Parathyroid adenoma (tissue), 2 donors: ENCODE results near the gene TP53BP1.

Experiments used
- H2AFZ ChIP-seq: fragments of 300-600 bp; sonication (generic); one replicate; pipeline ENCODE4 v1.7.0; 2017; ENCODE audit warnings: antibody characterized with exemption, mild to moderate bottlenecking
- H3K27ac ChIP-seq: fragments of 300-600 bp; sonication (generic); one replicate; pipeline ENCODE4 v1.7.0; 2017
- H3K27me3 ChIP-seq: fragments of 300-600 bp; sonication (generic); one replicate; pipeline ENCODE4 v1.7.0; 2017; ENCODE audit warnings: low read length; ENCODE audit not compliant: control insufficient read depth, insufficient read depth
- H3K36me3 ChIP-seq: fragments of 300-600 bp; sonication (generic); one replicate; pipeline ENCODE4 v1.7.0; 2017; ENCODE audit warnings: low read length; ENCODE audit not compliant: control insufficient read depth, insufficient read depth
- H3K4me1 ChIP-seq: fragments of 300-600 bp; sonication (generic); one replicate; pipeline ENCODE4 v1.7.0; 2017; ENCODE audit warnings: control low read depth
- H3K4me2 ChIP-seq: fragments of 300-600 bp; sonication (generic); one replicate; pipeline ENCODE4 v1.7.0; 2017; ENCODE audit warnings: low read length
- H3K4me3 ChIP-seq: fragments of 300-600 bp; sonication (generic); one replicate; pipeline ENCODE4 v1.7.0; 2017; ENCODE audit warnings: low read depth, low read length
- H3K79me2 ChIP-seq: fragments of 300-600 bp; sonication (generic); one replicate; pipeline ENCODE4 v1.7.0; 2017; ENCODE audit warnings: control low read depth
- H3K9ac ChIP-seq: fragments of 300-600 bp; sonication (generic); one replicate; pipeline ENCODE4 v1.7.0; 2017; ENCODE audit warnings: mild to moderate bottlenecking
- H3K9me3 ChIP-seq: fragments of 300-600 bp; sonication (generic); one replicate; pipeline ENCODE4 v1.7.0; 2017; ENCODE audit warnings: low read length; ENCODE audit not compliant: control insufficient read depth
- TF ChIP-seq, protein P1 (sequence below): fragments of 300-600 bp; sonication (generic); IDR thresholded peaks from one replicate; pipeline ENCODE4 v1.7.0; 2017; ENCODE audit warnings: antibody characterized with exemption, mild to moderate bottlenecking
- donor health status: primary hyperparathyroidism.

TP53BP1 gene

DNA sequence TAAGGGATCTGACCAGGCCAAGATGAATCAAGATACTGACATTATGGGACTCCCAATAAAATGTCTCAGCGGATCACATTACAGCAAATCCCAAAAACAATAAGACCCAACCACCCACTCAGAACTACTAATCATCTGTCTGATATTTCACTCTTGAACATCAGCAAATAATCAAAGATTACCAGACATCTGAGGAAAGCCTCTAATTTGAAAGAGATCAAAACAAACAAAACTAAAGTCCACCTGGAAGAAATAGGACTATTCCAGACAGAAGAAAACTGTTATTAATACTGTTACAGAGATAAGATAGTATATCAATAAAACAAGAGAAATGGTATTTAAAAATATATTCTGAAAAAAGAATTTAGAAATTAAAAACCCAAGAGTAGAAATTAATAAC, 29.0 kb downstream of the TP53BP1 start:
- Histone ChIP-seq H3K4me3 (no peak overlapping the region), H3K9ac (no peak overlapping the region), H3K4me2 (no peak overlapping the region), H3K9me3 (no peaks in the 10 kb centered on the region), H3K36me3 (no peaks in the 10 kb centered on the region), H3K27ac (no peak overlapping the region), H3K4me1 (no peaks in the 10 kb centered on the region), H2AFZ (no peak overlapping the region), H3K27me3 (no peaks in the 10 kb centered on the region), H3K79me2 (no peaks in the 10 kb centered on the region)
- TF ChIP-seq, protein P1, sequence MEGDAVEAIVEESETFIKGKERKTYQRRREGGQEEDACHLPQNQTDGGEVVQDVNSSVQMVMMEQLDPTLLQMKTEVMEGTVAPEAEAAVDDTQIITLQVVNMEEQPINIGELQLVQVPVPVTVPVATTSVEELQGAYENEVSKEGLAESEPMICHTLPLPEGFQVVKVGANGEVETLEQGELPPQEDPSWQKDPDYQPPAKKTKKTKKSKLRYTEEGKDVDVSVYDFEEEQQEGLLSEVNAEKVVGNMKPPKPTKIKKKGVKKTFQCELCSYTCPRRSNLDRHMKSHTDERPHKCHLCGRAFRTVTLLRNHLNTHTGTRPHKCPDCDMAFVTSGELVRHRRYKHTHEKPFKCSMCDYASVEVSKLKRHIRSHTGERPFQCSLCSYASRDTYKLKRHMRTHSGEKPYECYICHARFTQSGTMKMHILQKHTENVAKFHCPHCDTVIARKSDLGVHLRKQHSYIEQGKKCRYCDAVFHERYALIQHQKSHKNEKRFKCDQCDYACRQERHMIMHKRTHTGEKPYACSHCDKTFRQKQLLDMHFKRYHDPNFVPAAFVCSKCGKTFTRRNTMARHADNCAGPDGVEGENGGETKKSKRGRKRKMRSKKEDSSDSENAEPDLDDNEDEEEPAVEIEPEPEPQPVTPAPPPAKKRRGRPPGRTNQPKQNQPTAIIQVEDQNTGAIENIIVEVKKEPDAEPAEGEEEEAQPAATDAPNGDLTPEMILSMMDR, result no peak

DNA sequence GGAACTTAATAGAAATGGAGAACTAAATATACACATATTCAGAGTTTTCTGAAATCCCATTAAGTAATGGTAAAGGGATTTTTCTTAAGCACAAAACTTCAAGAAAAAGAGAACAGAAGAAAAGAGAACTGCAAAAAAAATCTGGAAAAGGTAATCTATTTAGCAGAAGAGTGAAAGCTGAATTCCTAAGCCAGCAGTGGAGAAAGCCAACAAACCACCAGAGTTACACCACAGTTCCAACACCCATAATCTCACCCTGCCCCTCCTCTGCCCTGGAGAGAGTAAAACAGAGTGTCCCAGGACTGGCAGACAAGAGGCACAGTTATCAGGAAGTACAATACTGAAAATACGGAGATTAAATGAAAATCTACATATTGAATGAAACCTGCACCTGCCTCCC, 29.4 kb downstream of the TP53BP1 start:
- H2AFZ ChIP-seq, result no peak overlapping the region
- H3K36me3 ChIP-seq, result no peaks in the 10 kb centered on the region
- no peaks in the 10 kb centered on the region for H3K4me1 ChIP-seq
- no peaks in the 10 kb centered on the region for H3K27me3 ChIP-seq
- H3K9me3 ChIP-seq, result no peaks in the 10 kb centered on the region
- H3K9ac ChIP-seq, result no peak overlapping the region
- no peaks in the 10 kb centered on the region for H3K79me2 ChIP-seq
- no peak overlapping the region for H3K4me3 ChIP-seq
- TF ChIP-seq, protein P1, result no peak
- H3K27ac ChIP-seq, result no peak overlapping the region
- no peak overlapping the region for H3K4me2 ChIP-seq

DNA sequence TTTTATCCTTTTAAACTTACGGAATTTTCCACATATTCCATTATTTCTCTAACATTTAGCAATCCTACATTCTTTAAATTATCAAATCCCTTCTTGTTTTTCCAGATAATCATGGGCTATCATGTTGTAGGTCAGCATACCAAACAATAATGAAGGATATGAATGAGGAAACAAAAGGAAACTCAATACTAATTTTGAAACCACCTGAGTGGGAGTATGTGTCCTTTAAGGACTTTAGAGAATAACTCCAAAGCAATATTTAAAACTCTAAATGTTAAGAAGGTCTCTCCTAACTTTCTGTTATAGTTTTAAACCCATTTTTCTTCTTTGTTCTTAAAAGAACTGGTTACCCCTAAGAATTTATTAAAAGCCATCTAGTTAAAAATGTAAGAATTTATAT, 43.0 kb downstream of the TP53BP1 start:
- no peak overlapping the region for H3K9ac ChIP-seq
- H3K27me3 ChIP-seq, result no peaks in the 10 kb centered on the region
- H3K9me3 ChIP-seq, result no peaks in the 10 kb centered on the region
- H3K27ac ChIP-seq, result no peak overlapping the region
- no peaks in the 10 kb centered on the region for H3K36me3 ChIP-seq
- no peaks in the 10 kb centered on the region for H3K4me1 ChIP-seq
- H2AFZ ChIP-seq, result no peak overlapping the region
- TF ChIP-seq, protein P1, result no peak
- no peak overlapping the region for H3K4me3 ChIP-seq
- H3K79me2 ChIP-seq, result peaks cover 5% of the 10 kb centered on the region
- H3K4me2 ChIP-seq, result no peak overlapping the region

DNA sequence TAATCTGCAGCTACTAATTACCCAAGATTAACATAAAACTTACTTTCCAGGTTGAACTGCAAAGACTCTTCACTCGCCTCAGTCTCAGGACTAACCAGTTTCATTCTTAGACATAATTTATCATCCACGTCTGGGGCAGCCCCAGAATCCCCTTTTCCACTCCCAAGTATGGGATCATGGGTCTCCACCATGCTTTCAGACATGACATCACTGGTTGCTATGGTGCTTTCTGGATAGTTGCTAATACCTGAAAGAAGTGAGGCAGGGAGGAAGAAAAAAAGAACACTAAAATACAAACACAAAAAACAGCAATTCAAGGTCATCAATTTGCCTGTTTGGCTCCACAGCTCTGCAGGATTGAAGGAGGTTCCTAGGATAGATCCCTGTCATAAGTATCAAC, 46.6 kb downstream of the TP53BP1 start:
- Histone ChIP-seq H3K27ac (no peak overlapping the region), H3K79me2 (no peaks in the 10 kb centered on the region), H3K27me3 (no peaks in the 10 kb centered on the region), H3K4me2 (no peak overlapping the region), H3K36me3 (no peaks in the 10 kb centered on the region), H3K4me3 (no peak overlapping the region), H2AFZ (no peak overlapping the region), H3K9me3 (no peaks in the 10 kb centered on the region), H3K4me1 (no peaks in the 10 kb centered on the region), H3K9ac (no peak overlapping the region)
- TF ChIP-seq, protein P1, result no peak

DNA sequence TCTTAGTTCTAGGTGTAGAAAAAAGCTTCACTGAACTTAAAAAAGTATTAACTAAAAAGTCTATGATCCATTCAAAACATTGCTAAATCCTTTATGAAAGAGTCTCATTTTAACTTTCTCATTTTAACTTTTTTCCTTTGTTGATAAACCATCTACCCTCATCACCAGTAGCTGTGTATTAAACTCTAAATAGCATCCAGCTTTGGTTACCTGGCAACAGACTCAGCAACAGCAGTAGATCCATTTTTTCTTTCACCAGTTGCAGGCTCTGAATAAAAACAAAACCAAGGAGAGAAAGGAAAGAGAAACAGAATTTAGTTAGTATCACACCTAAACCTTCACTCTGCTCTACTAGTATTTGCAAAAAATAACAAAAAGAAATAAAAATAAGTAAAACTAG, 51.6 kb downstream of the TP53BP1 start:
- Histone ChIP-seq H3K9me3 (no peaks in the 10 kb centered on the region), H3K27ac (no peak overlapping the region), H3K4me2 (no peak overlapping the region), H3K79me2 (no peaks in the 10 kb centered on the region), H2AFZ (no peak overlapping the region), H3K27me3 (no peaks in the 10 kb centered on the region), H3K4me3 (no peak overlapping the region), H3K9ac (no peak overlapping the region), H3K4me1 (no peaks in the 10 kb centered on the region), H3K36me3 (no peaks in the 10 kb centered on the region)
- TF ChIP-seq, protein P1, result no peak
